NT2/D1 (cell line): Measurements from ENCODE around the gene HIGD1A.
"Not testable (repeated sequence)": the region's sequence is repeated elsewhere in the genome, so short reads cannot be mapped to it uniquely, and the experiment has no call there.

Experiments used
- YY1 ChIP-seq: IDR thresholded peaks from 2 replicates; pipeline ENCODE4 v1.6.1; 2011; ENCODE audit not compliant: insufficient read length, insufficient read depth
- ZNF274 ChIP-seq: IDR thresholded peaks from 2 replicates; pipeline ENCODE4 v1.6.1; 2011; ENCODE audit warnings: mild to moderate bottlenecking, low read depth, low read length

DNA sequence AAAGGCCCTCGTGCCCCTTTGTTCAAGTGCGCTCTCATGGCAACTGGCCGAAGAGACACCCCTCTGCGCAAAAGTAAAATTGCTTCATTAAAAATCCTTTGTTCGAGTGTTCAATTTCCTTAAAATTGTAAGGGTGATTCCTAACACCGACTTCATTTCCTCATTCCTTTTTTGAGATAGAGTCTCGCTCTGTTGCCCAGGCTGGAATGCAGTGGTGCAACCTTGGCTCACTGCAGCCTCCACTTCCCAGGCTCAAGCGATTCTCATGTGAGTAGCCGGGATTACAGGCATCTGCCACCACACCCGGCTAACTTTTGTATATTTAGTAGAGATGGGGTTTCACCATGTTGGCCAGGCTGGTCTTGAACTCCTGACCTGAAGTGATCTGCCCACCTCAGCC, 6.4 kb upstream of the HIGD1A start:
- TF ChIP-seq YY1, ZNF274: not testable (repeated sequence)
